Stimulated activated memory B cell treated with anti-CD40 and anti-IgM and Interleukin-4, amounts not matched to agents 10 μg/mL and 1 μg/mL and 100 μg/mL, for 72 hours (primary cell): Measurements from ENCODE around the gene PEMT.

Experiments
- ATAC-seq: fragments of 150-1000 bp; cut with Tn5 transposase; 2 replicates; pipeline ENCODE4 v1.10.0; 2021
- H3K27ac Mint-ChIP-seq: one replicate; pipeline ENCODE4 v1.8.0; 2022; ENCODE audit warnings: mild to moderate bottlenecking, mixed read lengths
- H3K27me3 Mint-ChIP-seq: one replicate; pipeline ENCODE4 v1.8.0; 2022; ENCODE audit warnings: mixed read lengths
- H3K36me3 Mint-ChIP-seq: one replicate; pipeline ENCODE4 v1.8.0; 2022; ENCODE audit warnings: mixed read lengths
- H3K4me1 Mint-ChIP-seq: one replicate; pipeline ENCODE4 v1.8.0; 2022; ENCODE audit warnings: mixed read lengths
- H3K4me3 Mint-ChIP-seq: one replicate; pipeline ENCODE4 v1.8.0; 2022; ENCODE audit warnings: mild to moderate bottlenecking, moderate library complexity, mixed read lengths
- H3K9me3 Mint-ChIP-seq: one replicate; pipeline ENCODE4 v1.8.0; 2022; ENCODE audit warnings: mixed read lengths

PEMT gene

DNA sequence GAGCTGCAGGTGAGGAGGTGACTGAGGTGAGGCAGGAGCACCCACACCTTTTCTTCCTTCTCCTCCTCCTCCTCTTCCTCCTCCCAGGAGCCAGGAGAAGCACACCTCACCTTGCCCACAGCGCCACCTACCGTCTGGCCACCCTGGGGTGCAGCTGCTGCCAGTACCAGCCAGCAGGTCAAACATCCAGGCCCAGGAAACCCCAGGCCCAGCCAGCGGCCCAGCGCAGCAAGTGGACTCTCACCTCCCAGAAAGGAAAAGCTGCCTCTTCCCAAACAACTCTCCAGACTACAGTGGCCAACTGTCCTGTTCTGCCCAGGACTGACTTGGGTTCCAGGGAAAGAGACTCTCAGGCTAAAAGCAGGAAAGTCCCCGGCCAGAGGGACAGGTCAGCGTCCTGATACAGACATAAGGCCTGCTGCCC, 22.7 kb downstream of the PEMT start:
- H3K9me3 Mint-ChIP-seq = no peaks in the 10 kb centered on the region
- ATAC-seq = no peak
- H3K27me3 Mint-ChIP-seq = no peaks in the 10 kb centered on the region

DNA sequence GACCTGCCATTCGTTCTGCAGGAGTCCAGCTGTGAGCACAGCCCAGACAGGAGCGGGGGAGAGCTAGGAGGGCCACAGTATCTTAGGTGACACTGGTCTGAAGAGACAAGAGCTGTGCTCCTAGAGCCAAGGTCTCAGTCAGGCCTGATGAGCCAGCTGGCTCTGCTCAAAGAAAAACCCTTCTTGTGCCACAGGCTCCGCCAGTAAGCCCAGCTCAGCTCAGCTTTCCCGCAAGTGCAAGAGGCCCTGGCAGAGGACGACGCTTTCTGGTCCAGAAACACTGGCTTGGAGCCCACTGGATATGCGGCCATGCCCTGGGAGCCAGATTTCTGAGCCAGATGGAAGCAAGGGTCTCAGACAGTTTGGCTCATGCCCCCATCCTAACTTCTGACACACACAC, 23.9 kb downstream of the PEMT start:
- Mint-ChIP-seq H3K27ac (no peak overlapping the region), H3K36me3 (peaks cover 7% of the 10 kb centered on the region), H3K27me3 (no peaks in the 10 kb centered on the region), H3K4me1 (peaks cover 18% of the 10 kb centered on the region), H3K4me3 (no peak overlapping the region), H3K9me3 (no peaks in the 10 kb centered on the region)
- no peak for ATAC-seq

More for the DNA sequence above, 22.7 kb downstream of the PEMT start:
- Mint-ChIP-seq H3K4me3 (no peak overlapping the region), H3K27ac (peak overlapping the region; percentile 9), H3K36me3 (peaks cover 7% of the 10 kb centered on the region), H3K4me1 (peaks cover 18% of the 10 kb centered on the region)

DNA sequence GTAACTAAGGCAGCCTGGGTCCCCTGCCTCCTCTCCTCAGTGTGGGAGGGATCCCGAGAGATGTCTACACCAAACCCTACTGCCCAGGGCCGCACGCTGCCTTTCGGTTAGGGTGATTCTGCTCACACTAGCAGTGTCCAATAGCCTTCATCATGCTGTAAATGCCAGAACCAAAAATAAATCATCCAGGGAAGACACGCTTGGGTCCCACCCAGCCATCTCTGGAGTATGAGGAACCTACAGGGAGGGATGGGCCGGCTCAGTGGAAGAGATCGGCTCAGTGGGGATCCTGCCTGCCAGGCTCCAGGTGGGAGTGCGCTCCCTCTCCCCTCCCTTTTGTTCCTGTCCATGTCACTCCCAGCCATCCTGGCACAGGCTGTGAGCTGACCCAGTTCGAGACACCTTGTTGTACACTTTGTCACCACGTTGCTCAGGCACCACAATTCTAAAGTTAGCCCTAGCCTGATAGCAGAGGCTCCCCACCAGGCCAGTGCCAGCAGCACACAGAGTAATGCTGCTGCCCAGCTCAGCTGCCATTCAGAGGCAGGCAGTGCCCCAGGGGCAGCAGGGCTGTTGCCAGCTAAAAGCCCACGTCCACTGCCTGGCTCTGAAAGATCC, 24.5 kb downstream of the PEMT start:
- no peak for ATAC-seq
- Mint-ChIP-seq H3K27ac (no peak overlapping the region), H3K9me3 (no peaks in the 10 kb centered on the region), H3K4me3 (no peak overlapping the region), H3K4me1 (peaks cover 18% of the 10 kb centered on the region), H3K27me3 (no peaks in the 10 kb centered on the region), H3K36me3 (peaks cover 2% of the 10 kb centered on the region)

DNA sequence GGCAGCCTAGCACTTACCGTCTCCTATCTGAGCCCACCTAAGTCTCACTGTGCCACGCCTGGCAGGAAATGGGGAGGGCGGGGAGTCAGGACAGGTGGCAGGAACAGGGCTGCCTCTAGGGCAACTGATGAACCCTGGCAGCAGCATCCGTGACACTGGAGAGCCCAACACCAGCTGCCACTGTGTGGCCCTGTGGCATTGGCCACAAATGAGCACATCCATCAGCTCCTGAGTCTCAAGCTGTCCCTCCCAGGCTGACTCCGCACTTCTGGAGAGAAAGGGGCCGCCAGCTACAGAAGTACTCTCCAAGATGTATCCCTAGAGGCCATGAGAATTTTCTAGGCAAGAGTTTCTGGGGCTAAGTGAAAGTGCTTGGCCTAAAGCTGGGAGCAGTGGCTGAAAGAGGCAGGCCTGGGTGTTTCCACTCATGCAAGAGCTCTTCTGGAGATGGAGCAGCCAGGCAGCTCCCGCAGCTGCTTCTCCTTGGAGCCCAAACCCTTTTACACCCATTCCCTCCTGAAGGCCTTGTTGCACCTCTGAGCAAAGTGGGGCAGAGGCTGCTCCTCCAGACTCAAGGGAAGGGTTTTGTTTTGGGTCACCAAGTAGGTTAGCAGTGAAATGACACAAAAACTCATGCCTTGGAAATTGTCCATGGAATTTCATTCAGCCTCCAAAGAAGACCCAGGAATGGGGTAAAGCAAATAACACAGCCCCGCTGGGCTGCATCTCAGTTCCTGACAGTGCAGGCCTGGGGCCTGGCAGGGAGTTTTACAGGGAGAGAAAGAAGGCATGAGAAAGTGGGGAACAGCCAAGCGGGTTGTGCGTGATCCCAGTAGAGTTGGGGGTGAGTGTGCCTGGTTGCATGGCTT, 25.8 kb downstream of the PEMT start:
- H3K36me3 Mint-ChIP-seq = no peaks in the 10 kb centered on the region
- H3K9me3 Mint-ChIP-seq = no peaks in the 10 kb centered on the region
- no peaks in the 10 kb centered on the region for H3K27me3 Mint-ChIP-seq
- H3K4me3 Mint-ChIP-seq = no peak overlapping the region
- H3K4me1 Mint-ChIP-seq = peaks cover 18% of the 10 kb centered on the region
- ATAC-seq = no peak
- no peak overlapping the region for H3K27ac Mint-ChIP-seq

DNA sequence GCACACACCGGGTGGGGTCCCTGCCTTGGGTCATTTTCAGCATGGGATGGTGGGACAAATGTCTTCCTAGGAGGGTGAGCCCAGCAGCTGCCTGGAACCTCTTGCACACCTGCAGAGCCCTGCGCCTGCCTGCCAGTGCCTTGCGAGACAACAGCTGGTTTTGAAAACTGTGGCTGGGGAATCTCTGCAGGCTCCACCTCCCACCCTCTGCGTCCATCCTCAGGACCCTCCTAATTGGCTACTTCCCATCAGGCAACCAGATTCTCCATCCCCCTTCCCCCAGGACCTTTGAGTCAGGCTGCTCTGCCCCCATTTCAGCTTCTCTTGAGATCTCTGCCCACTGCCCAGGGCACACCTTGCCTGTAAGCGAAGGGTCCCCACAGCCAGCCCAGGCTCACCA, 26.6 kb downstream of the PEMT start:
- ATAC-seq = no peak
- no peak overlapping the region for H3K27ac Mint-ChIP-seq
- H3K36me3 Mint-ChIP-seq = no peaks in the 10 kb centered on the region
- peaks cover 18% of the 10 kb centered on the region for H3K4me1 Mint-ChIP-seq
- H3K4me3 Mint-ChIP-seq = no peak overlapping the region
- H3K27me3 Mint-ChIP-seq = no peaks in the 10 kb centered on the region
- no peaks in the 10 kb centered on the region for H3K9me3 Mint-ChIP-seq

DNA sequence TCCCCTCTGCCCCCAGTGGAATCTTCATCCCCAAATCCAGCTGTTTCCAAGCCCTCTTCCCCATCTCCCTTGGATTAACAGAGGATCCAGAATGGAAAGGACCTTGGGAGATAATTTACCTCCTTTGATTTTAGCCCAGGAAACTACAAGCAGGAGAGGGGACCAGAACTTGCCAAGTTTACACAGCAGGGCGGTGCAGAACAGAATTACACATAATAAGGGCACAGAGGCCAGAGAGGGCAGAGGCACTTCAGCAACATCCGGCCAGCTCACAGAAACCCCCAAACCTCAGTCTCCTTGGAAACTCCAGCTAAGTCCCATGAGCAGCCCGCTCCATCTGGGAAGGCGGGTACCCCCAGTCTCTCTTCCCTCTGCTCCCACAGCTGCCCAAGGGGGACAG, 27.2 kb downstream of the PEMT start:
- Mint-ChIP-seq H3K27ac (no peak overlapping the region), H3K9me3 (no peaks in the 10 kb centered on the region), H3K27me3 (no peaks in the 10 kb centered on the region), H3K4me1 (peaks cover 17% of the 10 kb centered on the region), H3K36me3 (no peaks in the 10 kb centered on the region), H3K4me3 (no peak overlapping the region)
- ATAC-seq = no peak

DNA sequence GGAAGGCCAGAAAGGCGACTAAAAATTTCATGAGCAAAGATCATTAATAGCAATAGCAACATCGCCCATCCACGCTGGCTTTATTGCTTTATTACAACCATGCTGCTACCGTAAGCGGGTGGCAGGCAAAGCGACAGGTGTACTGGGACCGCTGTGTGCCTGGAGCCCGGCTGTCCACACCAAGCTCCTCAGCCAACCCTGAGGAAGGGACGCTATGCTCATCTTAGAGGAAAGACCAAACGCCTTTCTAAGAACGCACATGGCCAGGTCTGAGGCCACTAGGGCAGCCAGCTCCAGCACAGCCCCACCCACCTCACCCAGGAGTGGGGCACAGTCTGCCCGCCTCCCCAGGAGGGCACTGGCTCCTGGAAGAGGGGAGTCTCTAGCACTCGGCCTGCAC, 28.0 kb downstream of the PEMT start:
- Mint-ChIP-seq H3K36me3 (no peaks in the 10 kb centered on the region), H3K4me1 (peaks cover 9% of the 10 kb centered on the region), H3K27me3 (no peaks in the 10 kb centered on the region), H3K27ac (no peak overlapping the region), H3K4me3 (no peak overlapping the region), H3K9me3 (no peaks in the 10 kb centered on the region)
- ATAC-seq = no peak

DNA sequence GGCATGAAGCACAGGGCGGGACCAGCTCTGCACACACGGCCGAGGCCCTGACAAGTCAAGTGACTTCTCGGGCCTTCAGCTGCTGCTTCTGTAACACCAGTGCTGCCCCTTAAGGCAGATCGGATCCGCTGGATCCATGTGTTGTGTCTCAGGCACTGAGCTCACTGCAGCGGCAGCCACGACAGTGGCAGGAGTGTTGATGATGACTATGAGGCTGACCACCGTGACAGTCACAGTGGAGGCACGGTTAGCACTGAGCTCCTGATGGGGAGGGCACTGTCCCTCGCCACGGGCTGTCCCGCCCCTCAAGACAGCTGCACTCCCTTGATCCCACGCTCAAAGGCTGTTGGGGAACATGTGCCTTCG, 29.4 kb downstream of the PEMT start:
- no peaks in the 10 kb centered on the region for H3K36me3 Mint-ChIP-seq
- H3K9me3 Mint-ChIP-seq = no peaks in the 10 kb centered on the region

DNA sequence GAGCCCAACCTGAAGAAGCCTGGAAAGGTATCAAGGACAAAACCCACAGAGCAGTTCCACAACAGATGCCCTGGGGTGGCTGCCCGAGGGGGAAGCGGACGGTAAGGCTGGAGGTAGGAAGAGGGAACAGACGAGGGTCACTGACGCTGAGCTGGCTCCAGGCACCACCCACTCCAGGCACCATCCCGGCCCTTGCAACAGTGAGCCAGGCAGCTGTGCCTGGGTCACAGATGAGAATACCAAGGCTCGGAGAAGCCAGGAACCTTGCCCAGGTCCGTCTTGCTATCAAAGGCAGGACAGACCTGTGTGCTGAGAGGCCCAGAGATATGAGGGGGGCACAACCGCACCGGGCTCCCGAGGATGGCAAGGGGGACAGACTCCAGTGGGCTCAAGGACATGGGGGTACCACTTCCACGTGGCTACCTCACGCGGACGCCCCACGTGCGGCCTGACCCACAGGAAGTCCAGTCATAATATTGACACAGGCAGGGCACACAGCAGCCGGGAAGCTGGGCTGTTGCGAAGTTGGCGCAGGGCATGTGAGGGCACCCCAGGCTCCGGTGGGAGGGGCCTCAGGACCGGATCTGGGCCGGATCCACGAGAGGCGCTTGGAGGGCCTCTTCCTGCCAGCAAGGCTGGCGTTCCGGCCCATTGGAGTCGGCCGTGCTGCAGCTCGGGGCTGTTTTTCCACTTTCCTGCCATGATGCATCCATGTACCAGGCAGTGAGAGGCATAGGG, 29.9 kb downstream of the PEMT start:
- Mint-ChIP-seq H3K4me1 (peaks cover 10% of the 10 kb centered on the region), H3K36me3 (no peaks in the 10 kb centered on the region), H3K4me3 (no peak overlapping the region), H3K27ac (no peak overlapping the region), H3K27me3 (no peaks in the 10 kb centered on the region), H3K9me3 (no peaks in the 10 kb centered on the region)
- no peak for ATAC-seq

More for the DNA sequence above, 29.4 kb downstream of the PEMT start:
- Mint-ChIP-seq H3K4me1 (peaks cover 11% of the 10 kb centered on the region), H3K27ac (no peak overlapping the region), H3K4me3 (no peak overlapping the region), H3K27me3 (no peaks in the 10 kb centered on the region)
- no peak for ATAC-seq

DNA sequence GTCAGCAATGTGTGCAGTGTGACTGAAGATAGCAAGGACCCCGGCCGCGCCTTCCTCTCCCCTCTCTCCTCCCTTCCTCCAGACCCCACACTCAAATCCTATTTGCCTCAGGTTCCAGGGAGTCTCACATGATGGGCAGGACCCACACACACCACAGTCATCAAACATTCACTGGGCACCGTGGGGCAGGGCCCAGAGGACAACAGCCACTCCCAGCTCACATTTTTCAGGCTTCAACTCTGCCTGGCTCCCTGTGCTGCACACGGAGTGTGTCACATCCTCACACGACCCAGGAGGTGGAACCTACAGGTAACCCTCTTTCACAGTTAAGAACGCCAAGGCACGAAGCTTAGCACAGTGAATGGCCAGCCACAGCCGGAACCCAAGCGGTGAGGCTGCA, 30.5 kb downstream of the PEMT start:
- no peak for ATAC-seq
- Mint-ChIP-seq H3K9me3 (no peaks in the 10 kb centered on the region), H3K4me3 (no peak overlapping the region), H3K27me3 (no peaks in the 10 kb centered on the region), H3K36me3 (no peaks in the 10 kb centered on the region), H3K4me1 (peaks cover 7% of the 10 kb centered on the region), H3K27ac (no peak overlapping the region)

DNA sequence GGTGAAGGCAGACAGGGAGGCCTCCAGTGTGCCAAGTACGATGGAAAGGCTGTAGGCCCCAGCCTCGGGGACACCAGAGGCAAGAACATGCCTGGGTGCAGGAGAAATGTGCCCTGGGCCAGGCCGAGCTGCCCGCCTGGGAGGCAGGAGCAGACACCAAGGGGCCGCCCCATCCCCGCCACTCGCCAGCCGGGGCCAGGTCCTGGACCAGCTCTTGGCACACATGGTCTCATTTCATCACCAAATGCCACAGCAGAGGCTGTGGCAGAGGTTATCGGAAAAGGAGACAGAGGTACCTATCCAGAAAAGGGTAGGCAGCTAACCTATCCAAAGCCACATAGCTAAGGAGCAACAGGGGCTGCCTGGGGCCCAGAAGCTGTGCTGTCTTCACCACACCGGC, 31.3 kb downstream of the PEMT start:
- Mint-ChIP-seq H3K4me3 (no peak overlapping the region), H3K9me3 (no peaks in the 10 kb centered on the region), H3K36me3 (no peaks in the 10 kb centered on the region), H3K27me3 (no peaks in the 10 kb centered on the region), H3K4me1 (peaks cover 7% of the 10 kb centered on the region), H3K27ac (no peak overlapping the region)
- no peak for ATAC-seq

DNA sequence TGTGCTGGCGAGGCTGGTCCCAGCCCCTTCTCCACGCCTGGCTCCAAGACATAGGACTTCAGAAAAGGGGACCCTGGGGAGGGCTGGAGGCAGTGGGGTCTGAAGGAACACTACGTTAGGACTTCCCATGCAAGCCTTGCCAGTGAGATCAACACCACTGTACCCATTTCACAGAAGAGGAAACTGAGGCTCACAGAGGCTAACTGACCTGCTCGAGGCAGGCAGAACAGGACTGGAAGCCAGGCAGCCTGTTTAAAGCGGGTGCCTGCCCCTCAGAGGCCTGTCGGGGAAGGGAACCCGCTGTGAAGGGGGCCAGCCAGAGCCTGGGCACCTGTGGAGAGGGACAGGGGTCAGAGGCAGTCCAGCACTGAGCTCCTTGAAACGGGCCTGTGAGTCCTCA, 32.3 kb downstream of the PEMT start:
- Mint-ChIP-seq H3K4me1 (peaks cover 7% of the 10 kb centered on the region), H3K4me3 (no peak overlapping the region), H3K27ac (no peak overlapping the region), H3K36me3 (no peaks in the 10 kb centered on the region), H3K27me3 (no peaks in the 10 kb centered on the region), H3K9me3 (no peaks in the 10 kb centered on the region)
- no peak for ATAC-seq

DNA sequence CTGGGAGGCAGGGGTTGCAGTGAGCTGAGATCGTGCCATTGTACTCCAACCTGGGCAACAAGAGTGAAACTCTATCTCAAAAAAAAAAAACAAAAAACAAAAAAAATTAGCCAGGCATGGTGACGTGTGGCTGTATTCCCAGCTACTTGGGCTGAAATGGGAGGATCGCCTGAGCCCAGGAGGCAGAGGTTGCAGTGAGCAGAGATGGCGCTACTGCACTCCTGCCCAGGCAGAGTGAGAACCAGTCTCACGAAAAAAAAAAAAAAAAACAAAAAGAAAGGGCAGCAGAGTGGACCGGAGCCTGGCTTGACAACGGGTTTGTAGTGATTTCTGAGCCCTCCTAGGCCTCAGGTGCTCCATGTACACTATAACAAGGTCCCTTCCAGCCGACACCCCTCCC, 33.1 kb downstream of the PEMT start:
- no peaks in the 10 kb centered on the region for H3K36me3 Mint-ChIP-seq
- H3K9me3 Mint-ChIP-seq = no peaks in the 10 kb centered on the region
- ATAC-seq = no peak
- no peak overlapping the region for H3K27ac Mint-ChIP-seq
- no peak overlapping the region for H3K4me3 Mint-ChIP-seq
- H3K4me1 Mint-ChIP-seq = peaks cover 7% of the 10 kb centered on the region
- H3K27me3 Mint-ChIP-seq = no peaks in the 10 kb centered on the region

DNA sequence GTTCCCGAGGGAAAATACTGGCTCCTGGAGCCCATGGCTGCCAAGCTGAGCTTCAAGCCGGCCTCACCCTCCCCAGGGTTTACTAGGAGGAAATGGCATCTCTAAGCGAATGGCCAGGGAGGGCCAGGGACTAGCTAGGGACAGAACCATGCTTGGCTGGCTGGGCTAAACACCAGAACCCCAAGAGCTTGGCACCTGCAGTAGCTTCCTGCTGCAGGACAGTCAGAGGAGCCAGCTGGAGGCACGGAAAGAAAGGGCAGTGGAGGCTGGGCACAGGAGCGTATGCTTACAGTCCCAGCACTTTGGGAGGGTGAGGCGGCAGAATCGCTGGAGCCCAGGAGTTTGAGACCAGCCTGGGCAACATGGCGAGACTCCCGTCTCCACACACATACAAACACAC, 33.7 kb downstream of the PEMT start:
- no peak for ATAC-seq
- peaks cover 7% of the 10 kb centered on the region for H3K4me1 Mint-ChIP-seq
- H3K27ac Mint-ChIP-seq = no peak overlapping the region
- H3K27me3 Mint-ChIP-seq = no peaks in the 10 kb centered on the region
- no peaks in the 10 kb centered on the region for H3K36me3 Mint-ChIP-seq
- H3K9me3 Mint-ChIP-seq = no peaks in the 10 kb centered on the region
- no peak overlapping the region for H3K4me3 Mint-ChIP-seq

DNA sequence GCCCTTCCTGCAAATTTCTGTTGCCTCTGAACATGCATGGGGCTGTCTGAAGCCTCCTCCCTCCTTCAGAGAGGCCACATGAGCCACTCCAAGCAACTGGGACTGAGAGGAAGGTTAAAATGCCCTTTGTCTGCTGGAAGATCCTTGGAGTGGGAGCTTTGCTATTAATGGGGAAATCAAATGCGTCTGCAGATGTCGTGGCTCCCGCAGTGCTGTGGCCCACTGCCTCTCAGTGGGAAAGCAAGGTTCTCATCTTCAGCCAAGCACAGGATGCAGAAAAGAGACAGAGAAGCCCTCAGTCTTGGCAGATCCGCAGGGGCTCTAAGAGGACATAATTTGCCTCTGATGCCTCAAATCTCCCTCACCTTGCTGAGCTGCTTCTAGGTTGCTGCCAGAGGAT, 34.8 kb downstream of the PEMT start:
- Mint-ChIP-seq H3K4me1 (peaks cover 7% of the 10 kb centered on the region), H3K4me3 (no peak overlapping the region), H3K36me3 (no peaks in the 10 kb centered on the region), H3K27me3 (no peaks in the 10 kb centered on the region), H3K9me3 (no peaks in the 10 kb centered on the region), H3K27ac (no peak overlapping the region)
- ATAC-seq = no peak

DNA sequence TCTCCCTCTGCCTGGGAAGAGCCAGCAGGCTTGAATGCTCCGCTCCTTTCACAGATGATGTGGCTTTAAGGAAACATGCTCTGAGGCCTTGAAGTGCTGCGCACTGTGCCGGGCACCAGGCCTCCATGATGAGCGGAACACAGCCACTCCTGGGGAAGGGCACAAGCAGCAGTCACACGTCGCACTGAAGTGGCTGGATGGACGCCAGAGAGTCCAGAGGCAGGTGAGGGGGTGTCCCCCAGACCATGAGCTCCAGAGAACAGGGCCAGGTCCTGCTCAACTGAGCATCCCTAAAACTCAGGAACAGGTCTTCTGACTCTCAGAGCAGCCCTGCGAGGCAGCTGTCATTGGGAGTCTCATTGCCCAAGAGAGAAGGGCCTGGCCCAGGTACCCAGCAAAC, 35.6 kb downstream of the PEMT start:
- Mint-ChIP-seq H3K27ac (no peak overlapping the region), H3K36me3 (no peaks in the 10 kb centered on the region)

More for the DNA sequence above, 35.6 kb downstream of the PEMT start:
- no peak for ATAC-seq
- Mint-ChIP-seq H3K4me1 (peaks cover 7% of the 10 kb centered on the region), H3K9me3 (no peaks in the 10 kb centered on the region), H3K27me3 (no peaks in the 10 kb centered on the region), H3K4me3 (no peak overlapping the region)
